ENCODE results near the gene PHF2. TPM values are rescaled to one million over a fixed set of nuclear protein-coding genes. Genes with fewer than 3 reads are reported as not detected.
A peak's percentile ranks its signal among the peaks of the same experiment; 100 is the strongest.

Gene PHF2
- total RNA-seq (2014; rRNA removed; shearing (Covaris generic)), result 31.1 and 32.2 TPM in 2 replicates

GRCh38 chr9:93576258-93577077, at the start of gene PHF2:
TSS of gene PHF2 (plus strand) at chr9:93576584. CDS start at chr9:93576774, 190 bp downstream.
- Histone ChIP-seq H3K27ac (peak within 1 kb of the TSS; percentile 64), H3K36me3 (no peaks in the 10 kb centered on the region), H3K9me3 (replicated peaks) (no peaks in the 10 kb centered on the region), H3K4me1 (no peaks in the 10 kb centered on the region), H3K27me3 (no peaks in the 10 kb centered on the region), H3K4me3 (peak within 1 kb of the TSS; percentile 73)
- peak in 1 of 2 experiments; percentile 32 for DNase-seq

- no peak for DNase-seq
- H3K36me3 ChIP-seq, result peaks cover 55% of the 10 kb centered on the region
Measured at GRCh38 chr9:93531374-93531773, 45.0 kb upstream of the PHF2 start.

GRCh38 chr9:93532141-93532540, 44.2 kb upstream of the PHF2 start:
- H3K9me3 ChIP-seq (replicated peaks), result no peaks in the 10 kb centered on the region
- no peaks in the 10 kb centered on the region for H3K27me3 ChIP-seq
- H3K4me1 ChIP-seq, result no peaks in the 10 kb centered on the region
- H3K4me3 ChIP-seq, result no peak overlapping the region
- DNase-seq, result no peak
- no peak overlapping the region for H3K27ac ChIP-seq
- H3K36me3 ChIP-seq, result peaks cover 50% of the 10 kb centered on the region

More at GRCh38 chr9:93531374-93531773, 45.0 kb upstream of the PHF2 start:
- Histone ChIP-seq H3K27me3 (no peaks in the 10 kb centered on the region), H3K4me3 (no peak overlapping the region), H3K4me1 (no peaks in the 10 kb centered on the region), H3K27ac (no peak overlapping the region), H3K9me3 (replicated peaks) (no peaks in the 10 kb centered on the region)

GRCh38 chr9:93533863-93534262, 42.5 kb upstream of the PHF2 start:
- H3K4me1 ChIP-seq, result no peaks in the 10 kb centered on the region
- H3K27me3 ChIP-seq, result no peaks in the 10 kb centered on the region
- H3K36me3 ChIP-seq, result peaks cover 41% of the 10 kb centered on the region
- no peak overlapping the region for H3K4me3 ChIP-seq
- no peak overlapping the region for H3K27ac ChIP-seq
- DNase-seq, result no peak
- no peaks in the 10 kb centered on the region for H3K9me3 ChIP-seq (replicated peaks)

GRCh38 chr9:93536167-93536566, 40.2 kb upstream of the PHF2 start:
- Histone ChIP-seq H3K27me3 (no peaks in the 10 kb centered on the region), H3K4me3 (no peak overlapping the region), H3K36me3 (peaks cover 34% of the 10 kb centered on the region), H3K4me1 (no peaks in the 10 kb centered on the region), H3K9me3 (replicated peaks) (no peaks in the 10 kb centered on the region), H3K27ac (no peak overlapping the region)
- no peak for DNase-seq

GRCh38 chr9:93536874-93537273, 39.5 kb upstream of the PHF2 start:
- peaks cover 30% of the 10 kb centered on the region for H3K36me3 ChIP-seq
- DNase-seq, result no peak

GRCh38 chr9:93540305-93540704, 36.1 kb upstream of the PHF2 start:
- no peaks in the 10 kb centered on the region for H3K27me3 ChIP-seq
- H3K27ac ChIP-seq, result no peak overlapping the region
- DNase-seq, result no peak
- no peaks in the 10 kb centered on the region for H3K4me1 ChIP-seq
- H3K4me3 ChIP-seq, result no peak overlapping the region
- peaks cover 34% of the 10 kb centered on the region for H3K36me3 ChIP-seq
- no peaks in the 10 kb centered on the region for H3K9me3 ChIP-seq (replicated peaks)

More at GRCh38 chr9:93536874-93537273, 39.5 kb upstream of the PHF2 start:
- H3K4me1 ChIP-seq, result no peaks in the 10 kb centered on the region
- H3K27ac ChIP-seq, result no peak overlapping the region
- H3K4me3 ChIP-seq, result no peak overlapping the region
- H3K27me3 ChIP-seq, result no peaks in the 10 kb centered on the region
- H3K9me3 ChIP-seq (replicated peaks), result no peaks in the 10 kb centered on the region

- Histone ChIP-seq H3K9me3 (replicated peaks) (no peaks in the 10 kb centered on the region), H3K4me1 (no peaks in the 10 kb centered on the region), H3K4me3 (no peak overlapping the region), H3K27ac (no peak overlapping the region), H3K27me3 (no peaks in the 10 kb centered on the region), H3K36me3 (peaks cover 36% of the 10 kb centered on the region)
- no peak for DNase-seq
Measured at GRCh38 chr9:93541005-93541404, 35.4 kb upstream of the PHF2 start.

GRCh38 chr9:93541581-93542349, 34.6 kb upstream of the PHF2 start:
- H3K27me3 ChIP-seq, result no peaks in the 10 kb centered on the region
- no peak for DNase-seq
- H3K4me3 ChIP-seq, result no peak overlapping the region
- H3K4me1 ChIP-seq, result no peaks in the 10 kb centered on the region
- H3K9me3 ChIP-seq (replicated peaks), result no peaks in the 10 kb centered on the region
- no peak overlapping the region for H3K27ac ChIP-seq
- peaks cover 40% of the 10 kb centered on the region for H3K36me3 ChIP-seq

GRCh38 chr9:93543117-93543516, 33.3 kb upstream of the PHF2 start:
- no peaks in the 10 kb centered on the region for H3K27me3 ChIP-seq
- no peak overlapping the region for H3K4me3 ChIP-seq
- no peak for DNase-seq
- no peaks in the 10 kb centered on the region for H3K4me1 ChIP-seq
- H3K36me3 ChIP-seq, result peaks cover 47% of the 10 kb centered on the region
- H3K9me3 ChIP-seq (replicated peaks), result no peaks in the 10 kb centered on the region
- H3K27ac ChIP-seq, result no peak overlapping the region

GRCh38 chr9:93546356-93546755, 30.0 kb upstream of the PHF2 start:
- Histone ChIP-seq H3K4me1 (no peaks in the 10 kb centered on the region), H3K27ac (no peak overlapping the region), H3K9me3 (replicated peaks) (no peaks in the 10 kb centered on the region), H3K4me3 (no peak overlapping the region), H3K36me3 (peaks cover 36% of the 10 kb centered on the region), H3K27me3 (no peaks in the 10 kb centered on the region)
- no peak for DNase-seq

GRCh38 chr9:93549611-93550010, 26.8 kb upstream of the PHF2 start:
- Histone ChIP-seq H3K9me3 (replicated peaks) (no peaks in the 10 kb centered on the region), H3K36me3 (peaks cover 37% of the 10 kb centered on the region), H3K27ac (no peak overlapping the region), H3K4me1 (no peaks in the 10 kb centered on the region), H3K4me3 (no peak overlapping the region), H3K27me3 (no peaks in the 10 kb centered on the region)
- no peak for DNase-seq

- Histone ChIP-seq H3K4me1 (no peaks in the 10 kb centered on the region), H3K9me3 (replicated peaks) (no peaks in the 10 kb centered on the region), H3K27ac (no peak overlapping the region), H3K36me3 (peaks cover 50% of the 10 kb centered on the region), H3K4me3 (no peak overlapping the region), H3K27me3 (no peaks in the 10 kb centered on the region)
- DNase-seq, result no peak
Measured at GRCh38 chr9:93552923-93553322, 23.5 kb upstream of the PHF2 start.

- Histone ChIP-seq H3K4me1 (no peaks in the 10 kb centered on the region), H3K4me3 (no peak overlapping the region), H3K9me3 (replicated peaks) (no peaks in the 10 kb centered on the region), H3K27me3 (no peaks in the 10 kb centered on the region), H3K27ac (no peak overlapping the region), H3K36me3 (peaks cover 65% of the 10 kb centered on the region)
- DNase-seq, result no peak
Measured at GRCh38 chr9:93555370-93555769, 21.0 kb upstream of the PHF2 start.

- no peak for DNase-seq
- Histone ChIP-seq H3K36me3 (peaks cover 73% of the 10 kb centered on the region), H3K4me3 (no peak overlapping the region), H3K27ac (no peak overlapping the region), H3K9me3 (replicated peaks) (no peaks in the 10 kb centered on the region), H3K27me3 (no peaks in the 10 kb centered on the region), H3K4me1 (no peaks in the 10 kb centered on the region)
Measured at GRCh38 chr9:93557366-93558137, 18.8 kb upstream of the PHF2 start.
